ENCODE data around the gene CCPG1. TPM values are rescaled to one million over a fixed set of nuclear protein-coding genes. Genes with fewer than 3 reads are reported as not detected.
"Not testable (repeated sequence)": the region's sequence is repeated elsewhere in the genome, so short reads cannot be mapped to it uniquely, and the experiment has no call there.

CCPG1 gene
- 26.5 TPM for polyA plus RNA-seq (2013, experiment 1 of 2)
- 25.6 TPM for polyA plus RNA-seq (2013, experiment 2 of 2)

GRCh38 chr15:55408012-55408928 lies at the start of gene CCPG1, which contains the start of gene PIERCE2:
Gene CCPG1 (minus strand): TSS chr15:55408359. CDS start chr15:55389424, 18,935 bp downstream.
Gene PIERCE2 (plus strand): TSS chr15:55408495. CDS start chr15:55408769, 274 bp downstream.
- Histone ChIP-seq H3K9me3 (ENCODE audit: control insufficient read depth, low read length) (no peaks in the 10 kb centered on the region), H3K4me3 (ENCODE audit: extremely low read depth, insufficient read depth, low read length, poor library complexity, severe bottlenecking) (peak within 1 kb of the TSS; percentile 66), H3K27ac (ENCODE audit: low read depth, low read length, severe bottlenecking) (peak within 1 kb of the TSS; percentile 90), H3K36me3 (ENCODE audit: control insufficient read depth, insufficient read depth, low read length) (no peaks in the 10 kb centered on the region), H3K4me1 (ENCODE audit: control insufficient read depth, insufficient read depth, low read length, poor library complexity, severe bottlenecking) (no peaks in the 10 kb centered on the region)
- 1% methylated on average over 60 to 61 of the region's 70 CpGs for WGBS, 2 experiments (ENCODE audit: insufficient coverage in 2 of 2)

GRCh38 chr15:55457401-55458022 lies 49.4 kb upstream of the CCPG1 start:
- Histone ChIP-seq H3K4me1 (ENCODE audit: control insufficient read depth, insufficient read depth, low read length, poor library complexity, severe bottlenecking) (no peaks in the 10 kb centered on the region), H3K4me3 (ENCODE audit: extremely low read depth, insufficient read depth, low read length, poor library complexity, severe bottlenecking) (no peak overlapping the region), H3K27ac (ENCODE audit: low read depth, low read length, severe bottlenecking) (no peak overlapping the region), H3K9me3 (ENCODE audit: control insufficient read depth, low read length) (no peaks in the 10 kb centered on the region), H3K36me3 (ENCODE audit: control insufficient read depth, insufficient read depth, low read length) (no peaks in the 10 kb centered on the region)
- WGBS, 2 experiments (ENCODE audit: insufficient coverage in 2 of 2): 78 to 93% methylated on average over 3 to 5 of the region's 5 CpGs

GRCh38 chr15:55447030-55447394 lies 38.9 kb upstream of the CCPG1 start:
- H3K27ac ChIP-seq (ENCODE audit: low read depth, low read length, severe bottlenecking); H3K9me3 ChIP-seq (ENCODE audit: control insufficient read depth, low read length); H3K36me3 ChIP-seq (ENCODE audit: control insufficient read depth, insufficient read depth, low read length); H3K4me3 ChIP-seq (ENCODE audit: extremely low read depth, insufficient read depth, low read length, poor library complexity, severe bottlenecking); H3K4me1 ChIP-seq (ENCODE audit: control insufficient read depth, insufficient read depth, low read length, poor library complexity, severe bottlenecking): not testable (repeated sequence)
- 67 to 97% methylated on average over 1 to 7 of the region's 19 CpGs for WGBS, 2 experiments (ENCODE audit: insufficient coverage in 2 of 2)

- H3K9me3 ChIP-seq (ENCODE audit: control insufficient read depth, low read length); H3K4me1 ChIP-seq (ENCODE audit: control insufficient read depth, insufficient read depth, low read length, poor library complexity, severe bottlenecking); H3K36me3 ChIP-seq (ENCODE audit: control insufficient read depth, insufficient read depth, low read length); H3K4me3 ChIP-seq (ENCODE audit: extremely low read depth, insufficient read depth, low read length, poor library complexity, severe bottlenecking); H3K27ac ChIP-seq (ENCODE audit: low read depth, low read length, severe bottlenecking): not testable (repeated sequence)
- WGBS, 2 experiments (ENCODE audit: insufficient coverage in 2 of 2): 95 to 99% methylated on average over 19 to 26 of the region's 41 CpGs
These were observed 38.3 kb upstream of the CCPG1 start for GRCh38 chr15:55446379-55447029.

GRCh38 chr15:55445936-55446335 lies 37.8 kb upstream of the CCPG1 start:
- not testable (repeated sequence) for H3K27ac ChIP-seq (ENCODE audit: low read depth, low read length, severe bottlenecking); H3K9me3 ChIP-seq (ENCODE audit: control insufficient read depth, low read length); H3K4me1 ChIP-seq (ENCODE audit: control insufficient read depth, insufficient read depth, low read length, poor library complexity, severe bottlenecking); H3K4me3 ChIP-seq (ENCODE audit: extremely low read depth, insufficient read depth, low read length, poor library complexity, severe bottlenecking); H3K36me3 ChIP-seq (ENCODE audit: control insufficient read depth, insufficient read depth, low read length)
- WGBS, 2 experiments (ENCODE audit: insufficient coverage in 2 of 2): 100% methylated on average over 1 to 4 of the region's 27 CpGs

- not testable (repeated sequence) for H3K36me3 ChIP-seq (ENCODE audit: control insufficient read depth, insufficient read depth, low read length); H3K4me1 ChIP-seq (ENCODE audit: control insufficient read depth, insufficient read depth, low read length, poor library complexity, severe bottlenecking); H3K27ac ChIP-seq (ENCODE audit: low read depth, low read length, severe bottlenecking); H3K9me3 ChIP-seq (ENCODE audit: control insufficient read depth, low read length); H3K4me3 ChIP-seq (ENCODE audit: extremely low read depth, insufficient read depth, low read length, poor library complexity, severe bottlenecking)
- 90 to 92% methylated on average over 7 to 12 of the region's 15 CpGs for WGBS, 2 experiments (ENCODE audit: insufficient coverage in 2 of 2)
These were observed 35.0 kb upstream of the CCPG1 start for GRCh38 chr15:55443141-55443540.

GRCh38 chr15:55434989-55435825 lies 27.0 kb upstream of the CCPG1 start:
- no peaks in the 10 kb centered on the region for H3K9me3 ChIP-seq (ENCODE audit: control insufficient read depth, low read length)
- WGBS, 2 experiments (ENCODE audit: insufficient coverage in 2 of 2): 17% methylated on average over 2 of the region's 6 CpGs; no CpG with 5 or more reads in 1 of the 2 experiments
- no peaks in the 10 kb centered on the region for H3K36me3 ChIP-seq (ENCODE audit: control insufficient read depth, insufficient read depth, low read length)
- no peak overlapping the region for H3K4me3 ChIP-seq (ENCODE audit: extremely low read depth, insufficient read depth, low read length, poor library complexity, severe bottlenecking)
- no peak overlapping the region for H3K27ac ChIP-seq (ENCODE audit: low read depth, low read length, severe bottlenecking)
- no peaks in the 10 kb centered on the region for H3K4me1 ChIP-seq (ENCODE audit: control insufficient read depth, insufficient read depth, low read length, poor library complexity, severe bottlenecking)

GRCh38 chr15:55422089-55422488 lies 13.9 kb upstream of the CCPG1 start:
- Histone ChIP-seq H3K4me1 (ENCODE audit: control insufficient read depth, insufficient read depth, low read length, poor library complexity, severe bottlenecking) (no peaks in the 10 kb centered on the region), H3K4me3 (ENCODE audit: extremely low read depth, insufficient read depth, low read length, poor library complexity, severe bottlenecking) (no peak overlapping the region), H3K27ac (ENCODE audit: low read depth, low read length, severe bottlenecking) (no peak overlapping the region), H3K9me3 (ENCODE audit: control insufficient read depth, low read length) (no peaks in the 10 kb centered on the region), H3K36me3 (ENCODE audit: control insufficient read depth, insufficient read depth, low read length) (no peaks in the 10 kb centered on the region)
- 0% methylated on average over 1 of the region's 1 CpG for WGBS, 2 experiments (ENCODE audit: insufficient coverage in 2 of 2)

GRCh38 chr15:55420171-55420866 lies 12.2 kb upstream of the CCPG1 start:
- Histone ChIP-seq H3K4me1 (ENCODE audit: control insufficient read depth, insufficient read depth, low read length, poor library complexity, severe bottlenecking) (no peaks in the 10 kb centered on the region), H3K27ac (ENCODE audit: low read depth, low read length, severe bottlenecking) (no peak overlapping the region), H3K36me3 (ENCODE audit: control insufficient read depth, insufficient read depth, low read length) (no peaks in the 10 kb centered on the region), H3K4me3 (ENCODE audit: extremely low read depth, insufficient read depth, low read length, poor library complexity, severe bottlenecking) (no peak overlapping the region), H3K9me3 (ENCODE audit: control insufficient read depth, low read length) (no peaks in the 10 kb centered on the region)

- 51 to 70% methylated on average over 5 to 7 of the region's 8 CpGs for WGBS, 2 experiments (ENCODE audit: insufficient coverage in 2 of 2)
- H3K4me3 ChIP-seq (ENCODE audit: extremely low read depth, insufficient read depth, low read length, poor library complexity, severe bottlenecking); H3K9me3 ChIP-seq (ENCODE audit: control insufficient read depth, low read length); H3K27ac ChIP-seq (ENCODE audit: low read depth, low read length, severe bottlenecking); H3K4me1 ChIP-seq (ENCODE audit: control insufficient read depth, insufficient read depth, low read length, poor library complexity, severe bottlenecking); H3K36me3 ChIP-seq (ENCODE audit: control insufficient read depth, insufficient read depth, low read length): not testable (repeated sequence)
These were observed 9.5 kb upstream of the CCPG1 start for GRCh38 chr15:55417678-55418077.

All from mesodermal cell (in vitro differentiated cells).